Sigmoid colon (tissue), 7 donors: ENCODE results near the gene MRPL1. TPM values are rescaled to one million over a fixed set of nuclear protein-coding genes. Genes with fewer than 3 reads are reported as not detected.

ENCODE experiments used
- DNase-seq: peaks from one replicate; pipeline ENCODE4 v3.0.0-alpha.2; 2019
- H3K27ac ChIP-seq, 4 donors: fragments of 200-600 bp; sonication (generic); one replicate each; pipeline ENCODE4 v1.5.1; 2016 to 2019; ENCODE audit warnings: mild to moderate bottlenecking in 1 of 4
- H3K27me3 ChIP-seq, 3 donors: fragments of 200-600 bp; sonication (generic); one replicate each; pipeline ENCODE4 v1.5.1; 2019; ENCODE audit warnings: mild to moderate bottlenecking in 1 of 3
- H3K36me3 ChIP-seq, 4 donors: fragments of 200-600 bp; sonication (generic); one replicate each; pipeline ENCODE4 v1.5.1; 2016 to 2019
- H3K4me1 ChIP-seq, 4 donors: fragments of 200-600 bp; sonication (generic); one replicate each; pipeline ENCODE4 v1.5.1; 2017 to 2019
- H3K4me3 ChIP-seq, 4 donors: fragments of 200-600 bp; sonication (generic); one replicate each; pipeline ENCODE4 v1.5.1; 2017 to 2019; ENCODE audit warnings: mild to moderate bottlenecking in 2 of 4, moderate library complexity in 1 of 4
- H3K9me3 ChIP-seq, 4 donors: fragments of 200-600 bp in 3 of 4; sonication (generic) in 3 of 4; one replicate each; pipeline versions ENCODE4 v1.5.1 to v1.6.1; 2013 to 2019
- CTCF ChIP-seq, 4 experiments: fragments of 450-650 bp in 3 of 4; fragments of 200-600 bp in 1 of 4; IDR thresholded peaks; one replicate each; pipeline ENCODE4 v1.5.1; 2016 to 2019; ENCODE audit warnings: antibody characterized with exemption in 4 of 4, mild to moderate bottlenecking in 3 of 4, moderate library complexity in 2 of 4
- EP300 ChIP-seq, 4 donors: sonication (generic); formaldehyde crosslinking; IDR thresholded peaks; one replicate each; pipeline ENCODE4 v1.6.1; 2017; ENCODE audit warnings: antibody characterized with exemption in 4 of 4
- POLR2A ChIP-seq, 2 donors: fragments of 450-650 bp; IDR thresholded peaks; one replicate each; pipeline ENCODE4 v1.6.1; 2016; ENCODE audit warnings: antibody characterized with exemption in 2 of 2, mild to moderate bottlenecking in 2 of 2, moderate library complexity in 2 of 2
- POLR2AphosphoS5 ChIP-seq, 4 donors: sonication (generic); formaldehyde crosslinking; IDR thresholded peaks; one replicate each; pipeline ENCODE4 v1.6.1; 2017; ENCODE audit warnings: antibody characterized with exemption in 4 of 4
- WGBS, 2 donors: extraction: QIAGEN DNeasy Blood & Tissue Kit; methylation state at CpG; one replicate each; pipeline ENCODE4 v1.1.7; 2013; 5-methylcytosine and 5-hydroxymethylcytosine counted together
- intact Hi-C: fragments of 100-400 bp; cut with DNase I; formaldehyde crosslinking; loops from one replicate; pipeline ENCODE4 v1.15.1; 2023
- polyA plus RNA-seq, 3 donors: library from polyadenylated mRNA; stranded (reverse); fragments of 200-250 nt; gene quantifications; one replicate each; pipeline ENCODE4 v1.2.3, GENCODE V29; 2013
- total RNA-seq, 4 donors: library from RNA; depleted of rRNA; stranded (reverse); fragments of >200 nt; gene quantifications; one replicate each; pipeline ENCODE4 v1.1.0, GENCODE V29; 2016
- donor health status: healthy with polysubstance abuse.
- donor health status: Bipolar disorder and iron deficiency.
- donor health status: healthy.

The MRPL1 gene
- total and polyA plus RNA-seq, 7 donors: 23.2 to 52.9 (median 30.0) TPM

GRCh38 chr4:77922158-77923094 lies 59.8 kb downstream of the MRPL1 start:
- no peaks in the 10 kb centered on the region for H3K9me3 ChIP-seq
- no peak overlapping the region for H3K4me3 ChIP-seq
- no peak overlapping the region for H3K27ac ChIP-seq
- no peaks in the 10 kb centered on the region for H3K27me3 ChIP-seq
- H3K4me1 ChIP-seq: peaks cover 0 to 21% (median 0%) of the 10 kb centered on the region in 4 donors
- intact Hi-C loops: no loop called here
- DNase-seq: no peak
- 98 to 99% methylated on average over 4 of the region's 4 CpGs for WGBS, 2 donors
- peaks cover 0 to 3% (median 0%) of the 10 kb centered on the region in 4 donors for H3K36me3 ChIP-seq
- TF ChIP-seq EP300 (IDR thresholded peaks at IDR 0.05): no peak
- TF ChIP-seq POLR2AphosphoS5 (IDR thresholded peaks at IDR 0.05): no peak
- no peak for TF ChIP-seq CTCF (IDR thresholded peaks at IDR 0.05)
- no peak for TF ChIP-seq POLR2A (IDR thresholded peaks at IDR 0.05)

GRCh38 chr4:77927991-77928925 lies 65.6 kb downstream of the MRPL1 start:
- intact Hi-C loops: no loop called here
- no peak for TF ChIP-seq CTCF (IDR thresholded peaks at IDR 0.05)
- TF ChIP-seq POLR2A (IDR thresholded peaks at IDR 0.05): no peak
- TF ChIP-seq EP300 (IDR thresholded peaks at IDR 0.05): no peak
- TF ChIP-seq POLR2AphosphoS5 (IDR thresholded peaks at IDR 0.05): peak in 1 of 4 donors; percentile 42
- Histone ChIP-seq H3K27me3 (no peaks in the 10 kb centered on the region), H3K27ac (no peak overlapping the region), H3K4me3 (no peak overlapping the region), H3K36me3 (peaks cover 0 to 3% (median 0%) of the 10 kb centered on the region in 4 donors), H3K9me3 (no peaks in the 10 kb centered on the region), H3K4me1 (peaks cover 0 to 11% (median 4%) of the 10 kb centered on the region in 4 donors)
- WGBS, 2 donors: 16 to 62% methylated on average over 1 of the region's 1 CpG
- no peak for DNase-seq

GRCh38 chr4:77930154-77930639 lies 67.6 kb downstream of the MRPL1 start:
- Histone ChIP-seq H3K27ac (no peak overlapping the region), H3K9me3 (no peaks in the 10 kb centered on the region), H3K36me3 (peaks cover 0 to 2% (median under 1%) of the 10 kb centered on the region in 4 donors), H3K4me3 (no peak overlapping the region), H3K4me1 (peaks cover 0 to 11% (median 4%) of the 10 kb centered on the region in 4 donors), H3K27me3 (no peaks in the 10 kb centered on the region)
- intact Hi-C loops: no loop called here
- no peak for TF ChIP-seq CTCF (IDR thresholded peaks at IDR 0.05)
- 95 to 98% methylated on average over 7 of the region's 7 CpGs for WGBS, 2 donors
- DNase-seq: no peak

- intact Hi-C loops: no loop called here
- Histone ChIP-seq H3K36me3 (peaks cover 0 to 6% (median 2%) of the 10 kb centered on the region in 4 donors), H3K27me3 (no peaks in the 10 kb centered on the region), H3K4me1 (peaks cover 0 to 11% (median 4%) of the 10 kb centered on the region in 4 donors), H3K9me3 (no peaks in the 10 kb centered on the region), H3K27ac (no peak overlapping the region), H3K4me3 (no peak overlapping the region)
- no peak for TF ChIP-seq POLR2A (IDR thresholded peaks at IDR 0.05)
- TF ChIP-seq POLR2AphosphoS5 (IDR thresholded peaks at IDR 0.05): no peak
- TF ChIP-seq CTCF (IDR thresholded peaks at IDR 0.05): no peak
- no peak for TF ChIP-seq EP300 (IDR thresholded peaks at IDR 0.05)
- 97% methylated on average over 4 of the region's 4 CpGs for WGBS, 2 donors
- DNase-seq: no peak
Observed at GRCh38 chr4:77930876-77931275, 68.2 kb downstream of the MRPL1 start.
